Measurements from ENCODE around the gene ENDOU.

The ENDOU gene

GRCh38 chr12:47755655-47756562 is 30.6 kb upstream of the ENDOU start:
- DNase-seq (ENCODE audit: low read depth, low spot score): no peak
- no peak overlapping the region for H3K4me3 ChIP-seq (ENCODE audit: low read depth, low read length)
- no peak for TF ChIP-seq CTCF (IDR thresholded peaks at IDR 0.05; ENCODE audit: low read depth, low read length)
- in situ Hi-C loops (cut with HindIII; ENCODE audit: low sequenced_read_pairs): no loop called here

- no peak overlapping the region for H3K4me3 ChIP-seq (ENCODE audit: low read depth, low read length)
- no peak for TF ChIP-seq CTCF (IDR thresholded peaks at IDR 0.05; ENCODE audit: low read depth, low read length)
- in situ Hi-C loops (cut with HindIII; ENCODE audit: low sequenced_read_pairs): no loop called here
- DNase-seq (ENCODE audit: low read depth, low spot score): no peak
These were observed 29.6 kb upstream of the ENDOU start for GRCh38 chr12:47754881-47755280.

- in situ Hi-C loops (cut with HindIII; ENCODE audit: low sequenced_read_pairs): no loop called here
- no peak for TF ChIP-seq CTCF (IDR thresholded peaks at IDR 0.05; ENCODE audit: low read depth, low read length)
- no peak overlapping the region for H3K4me3 ChIP-seq (ENCODE audit: low read depth, low read length)
- DNase-seq (ENCODE audit: low read depth, low spot score): no peak
These were observed 28.8 kb upstream of the ENDOU start for GRCh38 chr12:47754126-47754525.

GRCh38 chr12:47753021-47754001 is 28.0 kb upstream of the ENDOU start:
- no peak for DNase-seq (ENCODE audit: low read depth, low spot score)
- no peak overlapping the region for H3K4me3 ChIP-seq (ENCODE audit: low read depth, low read length)
- TF ChIP-seq CTCF (IDR thresholded peaks at IDR 0.05; ENCODE audit: low read depth, low read length): no peak
- in situ Hi-C loops (cut with HindIII; ENCODE audit: low sequenced_read_pairs): no loop called here

GRCh38 chr12:47752552-47752951 is 27.3 kb upstream of the ENDOU start:
- DNase-seq (ENCODE audit: low read depth, low spot score): no peak
- no peak for TF ChIP-seq CTCF (IDR thresholded peaks at IDR 0.05; ENCODE audit: low read depth, low read length)
- in situ Hi-C loops (cut with HindIII; ENCODE audit: low sequenced_read_pairs): no loop called here
- no peak overlapping the region for H3K4me3 ChIP-seq (ENCODE audit: low read depth, low read length)

GRCh38 chr12:47752121-47752520 is 26.8 kb upstream of the ENDOU start:
- no peak overlapping the region for H3K4me3 ChIP-seq (ENCODE audit: low read depth, low read length)
- DNase-seq (ENCODE audit: low read depth, low spot score): no peak
- TF ChIP-seq CTCF (IDR thresholded peaks at IDR 0.05; ENCODE audit: low read depth, low read length): no peak
- in situ Hi-C loops (cut with HindIII; ENCODE audit: low sequenced_read_pairs): no loop called here

All from astrocyte of the spinal cord (primary cell).